Upper lobe of left lung (tissue), 6 donors: Measurements from ENCODE around the gene FRMPD1. TPM values are rescaled to one million over a fixed set of nuclear protein-coding genes. Genes with fewer than 3 reads are reported as not detected.

Experiments
- ATAC-seq, 2 donors: fragments of 200-7000 bp; cut with Tn5 transposase; one replicate each; pipeline ENCODE4 v1.9.1; 2022; ENCODE audit warnings: mild to moderate bottlenecking in 2 of 2, moderate library complexity in 2 of 2; ENCODE audit not compliant: low FRiP score in 2 of 2
- DNase-seq, 2 donors: peaks; one replicate each; pipeline ENCODE4 v3.0.0-alpha.2; 2019 to 2020
- H3K27ac ChIP-seq, 4 donors: fragments of 200-600 bp; sonication (generic); one replicate each; pipeline ENCODE4 v1.5.1; 2016 to 2019
- H3K27me3 ChIP-seq, 4 donors: fragments of 200-600 bp; sonication (generic); one replicate each; pipeline ENCODE4 v1.5.1; 2017 to 2019
- H3K36me3 ChIP-seq, 4 donors: fragments of 200-600 bp; sonication (generic); one replicate each; pipeline ENCODE4 v1.5.1; 2016 to 2019
- H3K4me1 ChIP-seq, 4 donors: fragments of 200-600 bp; sonication (generic); one replicate each; pipeline ENCODE4 v1.5.1; 2018 to 2019
- H3K4me3 ChIP-seq, 4 donors: fragments of 200-600 bp; sonication (generic); one replicate each; pipeline ENCODE4 v1.5.1; 2017 to 2019; ENCODE audit warnings: mild to moderate bottlenecking in 2 of 4, moderate library complexity in 1 of 4
- H3K9me3 ChIP-seq, 4 donors: fragments of 200-600 bp; sonication (generic); one replicate each; pipeline ENCODE4 v1.5.1; 2018 to 2019
- EP300 ChIP-seq, 4 donors: sonication (generic); formaldehyde crosslinking; IDR thresholded peaks; one replicate each; pipeline ENCODE4 v1.5.1; 2017; ENCODE audit warnings: antibody characterized with exemption in 4 of 4, control low read depth in 2 of 4
- POLR2A ChIP-seq, 4 donors: fragments of 450-650 bp; IDR thresholded peaks; one replicate each; pipeline ENCODE4 v1.5.1; 2016 to 2017; ENCODE audit warnings: antibody characterized with exemption in 4 of 4, mild to moderate bottlenecking in 2 of 4
- POLR2AphosphoS5 ChIP-seq, 2 donors: sonication (generic); formaldehyde crosslinking; IDR thresholded peaks; one replicate each; pipeline ENCODE4 v1.5.1; 2017; ENCODE audit warnings: antibody characterized with exemption in 2 of 2
- WGBS, 2 donors: methylation state at CpG; one replicate each; pipeline ENCODE4 v1.1.5; 2017 to 2018; 5-methylcytosine and 5-hydroxymethylcytosine counted together
- total RNA-seq, 6 donors: library from RNA; depleted of rRNA in 4 of 6; stranded (reverse); fragments of >200 nt in 4 of 6; gene quantifications; one replicate each; pipeline versions ENCODE4 v1.1.0 to v1.2.1, GENCODE V29; 2016 to 2021
- TF ChIP-seq, protein P1 (sequence below), 6 experiments: fragments of 450-650 bp in 4 of 6; fragments of 200-600 bp in 2 of 6; sonication (generic) in 2 of 6; IDR thresholded peaks; one replicate each; pipeline ENCODE4 v1.5.1; 2016 to 2019; ENCODE audit warnings: antibody characterized with exemption in 6 of 6
- donor health status: DM: no; HTN: no; CAD: no; lungs with moderate emphysema.
- donor health status: DM: no; HTN: yes; CAD: no; lungs with severe emphysema.

The FRMPD1 gene
- total RNA-seq, 6 donors from 2014 or later, result under 0.01 to 0.39 (median 0.17) TPM; not detected in 1

DNA sequence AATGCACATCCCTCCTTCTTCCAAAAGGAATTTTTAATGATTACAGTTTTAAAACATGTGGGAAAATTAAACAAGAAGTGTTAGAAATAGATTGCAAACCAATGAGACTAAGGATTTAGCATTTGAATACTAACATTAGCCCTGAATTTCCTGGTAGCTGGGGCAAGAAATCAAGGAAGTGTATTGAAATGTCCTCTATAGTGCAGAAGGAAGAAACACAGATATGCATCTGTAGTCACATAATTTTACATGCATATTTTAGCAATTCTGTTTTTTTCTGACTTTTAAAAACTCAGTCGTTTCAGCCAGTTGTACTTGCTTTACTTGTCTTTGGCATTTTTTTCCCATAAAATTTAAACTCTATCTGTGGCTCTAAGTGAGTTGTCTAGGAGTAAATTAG, 45.8 kb downstream of the FRMPD1 start:
- no peak for ATAC-seq
- H3K4me3 ChIP-seq, result no peak overlapping the region
- H3K27ac ChIP-seq, result no peak overlapping the region
- TF ChIP-seq, protein P1, sequence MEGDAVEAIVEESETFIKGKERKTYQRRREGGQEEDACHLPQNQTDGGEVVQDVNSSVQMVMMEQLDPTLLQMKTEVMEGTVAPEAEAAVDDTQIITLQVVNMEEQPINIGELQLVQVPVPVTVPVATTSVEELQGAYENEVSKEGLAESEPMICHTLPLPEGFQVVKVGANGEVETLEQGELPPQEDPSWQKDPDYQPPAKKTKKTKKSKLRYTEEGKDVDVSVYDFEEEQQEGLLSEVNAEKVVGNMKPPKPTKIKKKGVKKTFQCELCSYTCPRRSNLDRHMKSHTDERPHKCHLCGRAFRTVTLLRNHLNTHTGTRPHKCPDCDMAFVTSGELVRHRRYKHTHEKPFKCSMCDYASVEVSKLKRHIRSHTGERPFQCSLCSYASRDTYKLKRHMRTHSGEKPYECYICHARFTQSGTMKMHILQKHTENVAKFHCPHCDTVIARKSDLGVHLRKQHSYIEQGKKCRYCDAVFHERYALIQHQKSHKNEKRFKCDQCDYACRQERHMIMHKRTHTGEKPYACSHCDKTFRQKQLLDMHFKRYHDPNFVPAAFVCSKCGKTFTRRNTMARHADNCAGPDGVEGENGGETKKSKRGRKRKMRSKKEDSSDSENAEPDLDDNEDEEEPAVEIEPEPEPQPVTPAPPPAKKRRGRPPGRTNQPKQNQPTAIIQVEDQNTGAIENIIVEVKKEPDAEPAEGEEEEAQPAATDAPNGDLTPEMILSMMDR (IDR thresholded peaks at IDR 0.05), result no peak
- TF ChIP-seq POLR2A (IDR thresholded peaks at IDR 0.05) (no peak), EP300 (IDR thresholded peaks at IDR 0.05) (no peak), POLR2AphosphoS5 (IDR thresholded peaks at IDR 0.05) (no peak)
- no peaks in the 10 kb centered on the region for H3K9me3 ChIP-seq
- no peaks in the 10 kb centered on the region for H3K4me1 ChIP-seq
- H3K27me3 ChIP-seq, result no peaks in the 10 kb centered on the region
- WGBS, 2 donors, result 57 to 66% methylated on average over 1 of the region's 1 CpG
- no peaks in the 10 kb centered on the region for H3K36me3 ChIP-seq
- DNase-seq, result no peak

DNA sequence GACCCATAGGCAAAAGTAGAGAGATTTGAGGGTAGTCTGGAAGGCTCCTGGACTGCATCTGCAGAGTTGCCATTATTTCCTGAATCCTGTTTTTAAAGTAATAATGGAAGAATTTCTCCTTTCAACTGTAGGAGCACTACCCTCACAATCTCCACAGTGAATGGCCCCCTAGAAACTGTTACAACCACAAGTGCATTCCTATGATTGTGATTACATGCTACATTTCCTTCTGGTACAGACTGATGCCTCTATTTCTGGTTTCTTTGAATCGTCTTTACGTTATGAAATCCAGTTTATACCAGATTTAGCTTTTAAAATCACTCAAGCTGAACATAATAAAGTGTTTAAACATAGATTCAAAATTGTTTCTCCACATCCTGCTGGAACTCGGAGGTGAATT, 49.4 kb downstream of the FRMPD1 start:
- Histone ChIP-seq H3K27ac (no peak overlapping the region), H3K36me3 (no peaks in the 10 kb centered on the region), H3K4me1 (no peaks in the 10 kb centered on the region), H3K4me3 (no peak overlapping the region), H3K27me3 (no peaks in the 10 kb centered on the region), H3K9me3 (no peaks in the 10 kb centered on the region)
- WGBS, 2 donors, result 47 to 51% methylated on average over 3 of the region's 3 CpGs
- DNase-seq, result no peak
- TF ChIP-seq, protein P1 (IDR thresholded peaks at IDR 0.05), result no peak
- no peak for TF ChIP-seq POLR2AphosphoS5 (IDR thresholded peaks at IDR 0.05)
- ATAC-seq, result no peak

DNA sequence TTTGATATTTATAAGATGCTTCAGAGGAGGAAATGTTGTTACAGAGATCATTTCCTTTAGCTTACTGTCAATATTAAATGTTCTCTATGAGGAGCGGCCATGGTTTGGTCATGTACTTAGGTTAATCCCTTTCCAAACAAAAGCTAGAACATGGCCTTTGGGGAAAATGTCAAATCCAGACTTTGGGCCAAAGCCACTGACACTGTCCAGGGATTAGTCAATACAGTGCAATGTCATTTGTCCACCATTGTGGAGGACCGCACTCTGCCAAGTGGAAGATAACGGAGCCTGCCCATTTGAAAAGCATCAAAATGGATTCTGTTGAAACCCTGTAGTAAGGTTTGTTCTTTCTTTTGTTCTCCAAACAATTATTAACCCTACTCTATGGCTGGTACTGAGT, 50.1 kb downstream of the FRMPD1 start:
- no peaks in the 10 kb centered on the region for H3K27me3 ChIP-seq
- no peaks in the 10 kb centered on the region for H3K4me1 ChIP-seq
- WGBS, 2 donors, result 84 to 90% methylated on average over 3 of the region's 3 CpGs
- TF ChIP-seq POLR2AphosphoS5 (IDR thresholded peaks at IDR 0.05) (no peak), POLR2A (IDR thresholded peaks at IDR 0.05) (no peak), EP300 (IDR thresholded peaks at IDR 0.05) (no peak)
- TF ChIP-seq, protein P1 (IDR thresholded peaks at IDR 0.05), result no peak
- no peaks in the 10 kb centered on the region for H3K9me3 ChIP-seq
- ATAC-seq (no peak), DNase-seq (no peak)
- H3K36me3 ChIP-seq, result no peaks in the 10 kb centered on the region
- no peak overlapping the region for H3K27ac ChIP-seq
- H3K4me3 ChIP-seq, result no peak overlapping the region

DNA sequence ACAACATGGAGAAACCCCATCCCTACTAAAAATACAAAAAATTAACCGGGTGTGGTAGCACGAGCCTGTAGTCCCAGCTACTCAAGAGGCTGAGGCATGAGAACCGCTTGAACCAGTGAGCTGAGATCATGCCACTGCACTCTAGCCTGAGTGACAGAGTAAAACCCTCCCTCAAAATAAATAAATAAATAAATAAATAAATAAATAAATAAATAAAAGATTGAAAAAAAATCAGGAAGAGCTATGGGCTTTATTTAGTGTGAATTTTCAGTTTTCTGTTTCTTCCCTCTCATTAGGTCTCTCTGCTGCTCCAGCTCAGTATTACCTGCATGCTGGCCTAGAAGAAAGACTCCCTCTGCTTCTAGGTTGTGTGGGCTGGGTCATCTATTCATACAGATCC, 55.0 kb downstream of the FRMPD1 start:
- Histone ChIP-seq H3K27me3 (no peaks in the 10 kb centered on the region), H3K36me3 (no peaks in the 10 kb centered on the region), H3K4me3 (no peak overlapping the region), H3K9me3 (no peaks in the 10 kb centered on the region), H3K27ac (no peak overlapping the region), H3K4me1 (no peaks in the 10 kb centered on the region)
- no peak for ATAC-seq
- DNase-seq, result no peak
- TF ChIP-seq EP300 (IDR thresholded peaks at IDR 0.05) (no peak), POLR2AphosphoS5 (IDR thresholded peaks at IDR 0.05) (no peak), POLR2A (IDR thresholded peaks at IDR 0.05) (no peak)
- TF ChIP-seq, protein P1 (IDR thresholded peaks at IDR 0.05), result no peak
- WGBS, 2 donors, result 65 to 82% methylated on average over 3 of the region's 3 CpGs

DNA sequence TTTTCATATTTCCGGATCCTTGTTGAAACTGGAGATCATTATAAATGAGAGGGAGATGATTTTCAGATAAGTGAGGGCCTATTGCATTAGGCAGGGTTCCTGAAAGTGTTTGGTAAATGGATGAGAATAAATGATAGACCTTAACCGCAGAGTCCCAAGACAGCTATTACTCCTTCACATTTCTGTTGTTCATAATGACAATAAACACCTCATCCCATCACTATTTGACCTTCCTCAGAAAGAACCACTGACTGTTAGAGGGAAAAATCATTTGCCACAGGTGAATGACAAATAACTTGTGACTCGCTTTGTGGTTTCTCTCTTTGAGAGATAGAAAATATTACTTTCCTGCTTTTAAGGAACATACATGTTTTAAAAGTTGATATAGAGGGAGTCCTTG, 55.5 kb downstream of the FRMPD1 start:
- TF ChIP-seq POLR2A (IDR thresholded peaks at IDR 0.05) (no peak), EP300 (IDR thresholded peaks at IDR 0.05) (no peak), POLR2AphosphoS5 (IDR thresholded peaks at IDR 0.05) (no peak)
- TF ChIP-seq, protein P1 (IDR thresholded peaks at IDR 0.05), result no peak
- no peak overlapping the region for H3K4me3 ChIP-seq
- H3K36me3 ChIP-seq, result no peaks in the 10 kb centered on the region
- H3K9me3 ChIP-seq, result no peaks in the 10 kb centered on the region
- DNase-seq, result no peak
- no peak for ATAC-seq
- H3K27ac ChIP-seq, result no peak overlapping the region
- no peaks in the 10 kb centered on the region for H3K4me1 ChIP-seq
- H3K27me3 ChIP-seq, result no peaks in the 10 kb centered on the region
- WGBS, 2 donors, result 81 to 86% methylated on average over 3 of the region's 3 CpGs
